SIG-M5 treated with dmso at 0.1 percent for 504 hours (cell line): ENCODE results near the gene EAF1.
"Not testable (repeated sequence)": the region's sequence is repeated elsewhere in the genome, so short reads cannot be mapped to it uniquely, and the experiment has no call there.

ENCODE experiments used
- DNase-seq: peaks from one replicate; lab custom pipeline; 2025; ENCODE audit not compliant: unreplicated experiment; lab: John Stamatoyannopoulos, UW

EAF1 gene

GRCh38 chr3:15477951-15478639 lies 50.7 kb downstream of the EAF1 start:
- DNase-seq, result no peak

GRCh38 chr3:15478640-15478979 lies 51.2 kb downstream of the EAF1 start:
- DNase-seq, result no peak

- no peak for DNase-seq
Observed at GRCh38 chr3:15479400-15480224, 52.2 kb downstream of the EAF1 start.

GRCh38 chr3:15484551-15484950 lies 57.2 kb downstream of the EAF1 start:
- DNase-seq, result not testable (repeated sequence)

- no peak for DNase-seq
Observed at GRCh38 chr3:15486020-15486419, 58.6 kb downstream of the EAF1 start.

- DNase-seq, result no peak
Observed at GRCh38 chr3:15486979-15487378, 59.6 kb downstream of the EAF1 start.

- no peak for DNase-seq
Observed at GRCh38 chr3:15488002-15488401, 60.6 kb downstream of the EAF1 start.

GRCh38 chr3:15490158-15490557 lies 62.8 kb downstream of the EAF1 start:
- no peak for DNase-seq

- no peak for DNase-seq
Observed at GRCh38 chr3:15491143-15491542, 63.7 kb downstream of the EAF1 start.
